T-helper 1 cell (primary cell): ENCODE data around the gene OR51B4.
"Not testable (repeated sequence)": the region's sequence is repeated elsewhere in the genome, so short reads cannot be mapped to it uniquely, and the experiment has no call there.

ENCODE experiments used
- DNase-seq, 5 donors: peaks; one replicate each; pipeline ENCODE4 v3.0.0-alpha.2; 2012 to 2020
- total RNA-seq, 4 donors: gene quantifications; one replicate each; lab custom pipeline; 2026; lab: John Stamatoyannopoulos, UW

OR51B4 gene
- 0 reads per million in 4 donors for total RNA-seq

GRCh38 chr11:5301846-5302245 is at the start of gene OR51B4:
OR51B4 (minus strand) TSS chr11:5301946; CDS start chr11:5301946, 0 bp downstream.
- DNase-seq: no peak

- no peak for DNase-seq
Observed at GRCh38 chr11:5351208-5351607, 49.5 kb upstream of the OR51B4 start, which contains the start of gene OR51B6. OR51B6 (plus strand) TSS chr11:5351508; CDS start chr11:5351508, 0 bp downstream.

- no peak for DNase-seq
Observed at GRCh38 chr11:5349550-5349949, 47.8 kb upstream of the OR51B4 start.

GRCh38 chr11:5348551-5349194 is 46.9 kb upstream of the OR51B4 start:
- no peak for DNase-seq

GRCh38 chr11:5345831-5346230 is 44.1 kb upstream of the OR51B4 start:
- no peak for DNase-seq

- no peak for DNase-seq
Observed at GRCh38 chr11:5343474-5344335, 42.0 kb upstream of the OR51B4 start, which contains the start of gene OR51B5. OR51B5 (minus strand) TSS chr11:5343524; CDS start chr11:5343524, 0 bp downstream.

- no peak for DNase-seq
Observed at GRCh38 chr11:5339771-5340322, 38.1 kb upstream of the OR51B4 start.

- not testable (repeated sequence) for DNase-seq
Observed at GRCh38 chr11:5337253-5337652, 35.5 kb upstream of the OR51B4 start.

GRCh38 chr11:5336331-5336730 is 34.6 kb upstream of the OR51B4 start:
- no peak for DNase-seq

- DNase-seq: no peak
Observed at GRCh38 chr11:5335170-5335569, 33.4 kb upstream of the OR51B4 start.

GRCh38 chr11:5324197-5324596 is 22.5 kb upstream of the OR51B4 start, which contains the start of gene OR51B2:
OR51B2 (minus strand) TSS chr11:5324297; CDS start chr11:5324297, 0 bp downstream.
- DNase-seq: no peak

GRCh38 chr11:5317292-5317691 is 15.5 kb upstream of the OR51B4 start:
- DNase-seq: no peak

- not testable (repeated sequence) for DNase-seq
Observed at GRCh38 chr11:5313326-5314023, 11.7 kb upstream of the OR51B4 start.

- DNase-seq: no peak
Observed at GRCh38 chr11:5310423-5310822, 8.7 kb upstream of the OR51B4 start.

- DNase-seq: no peak
Observed at GRCh38 chr11:5307256-5308019, 5.7 kb upstream of the OR51B4 start.

- no peak for DNase-seq
Observed at GRCh38 chr11:5304046-5304445, 2.3 kb upstream of the OR51B4 start.

GRCh38 chr11:5303626-5304025 is 1.9 kb upstream of the OR51B4 start:
- DNase-seq: no peak

- no peak for DNase-seq
Observed at GRCh38 chr11:5300251-5300650, 1.5 kb downstream of the OR51B4 start.

GRCh38 chr11:5298451-5298850 is 3.3 kb downstream of the OR51B4 start:
- no peak for DNase-seq

- no peak for DNase-seq
Observed at GRCh38 chr11:5297721-5298323, 3.9 kb downstream of the OR51B4 start.

GRCh38 chr11:5294342-5294995 is 7.3 kb downstream of the OR51B4 start:
- not testable (repeated sequence) for DNase-seq
